ENCODE data around the gene RBM47. TPM values are rescaled to one million over a fixed set of nuclear protein-coding genes. Genes with fewer than 3 reads are reported as not detected.

The RBM47 gene
- total and polyA plus RNA-seq, 9 of the 15 experiments (the other 6 are each of a cell fraction or from before 2014, with no cell fraction given), result 1.4 to 6.4 (median 3.3) TPM

- Histone ChIP-seq H3K9me3 (replicated peaks; ENCODE audit: control insufficient read depth, insufficient read depth, low read depth, low read length) (no peaks in the 10 kb centered on the region), H3K9ac (ENCODE audit: insufficient read depth in 1 of 2, low read depth in 2 of 2, low read length in 2 of 2) (no peak overlapping the region), H3K4me1 (replicated peaks in 1 of 2; ENCODE audit: control insufficient read depth in 2 of 2, insufficient read depth in 2 of 2, low read length in 2 of 2) (peaks cover 0 to 7% of the 10 kb centered on the region in 2 experiments; a peak in 2 of 5 replicates), H3K79me2 (ENCODE audit: control insufficient read depth, insufficient read depth, low read length) (no peaks in the 10 kb centered on the region), H4K20me1 (replicated peaks; ENCODE audit: control insufficient read depth, insufficient read depth, low read length) (no peaks in the 10 kb centered on the region), H3K36me3 (ENCODE audit: control insufficient read depth, insufficient read depth, low read length) (0 out of 3 replicates have a peak, but pooled peaks cover 3% of the 10 kb centered on the region), H3K27ac (ENCODE audit: extremely low read depth, low read depth, low read length) (no peak overlapping the region), H2AFZ (ENCODE audit: low read depth, low read length) (no peak overlapping the region), H3K4me2 (ENCODE audit: insufficient read depth, low read length) (no peak overlapping the region), H3K27me3 (ENCODE audit: control insufficient read depth in 2 of 2, insufficient read depth in 2 of 2, low read length in 2 of 2) (no peaks in the 10 kb centered on the region), H3K4me3 (no peak overlapping the region), H3K9me1 (ENCODE audit: control insufficient read depth, insufficient read depth, low read length) (no peaks in the 10 kb centered on the region)
- POLR2A ChIA-PET, result no interaction called here
- BruUV-seq (replicated peaks), result no TSS peak
- WGBS (ENCODE audit: insufficient coverage, low coverage, missing lambda C conversion rate), result 50% methylated on average over 1 of the region's 1 CpG
- CTCF ChIA-PET (ENCODE audit: low intra/inter-chr PET ratio), result no interaction called here
- DNase-seq (ENCODE audit: extremely low read depth in 1 of 4, low spot score in 3 of 4) (no peak), FAIRE-seq (no peak), ATAC-seq (no peak)
- intact Hi-C loops (cut with micrococcal nuclease) (no loop called here), in situ Hi-C loops (cut with MboI) (no loop called here)
- TF ChIP-seq STAT5B (CRISPR knock-in tag; IDR thresholded peaks at IDR 0.05) (no peak), NR4A1 (CRISPR knock-in tag; IDR thresholded peaks at IDR 0.05) (no peak), NR4A1 (tag; IDR thresholded peaks at IDR 0.05) (no peak), ZNF184 (CRISPR knock-in tag; IDR thresholded peaks at IDR 0.05) (no peak), ZNF318 (IDR thresholded peaks at IDR 0.05; ENCODE audit: borderline replicate concordance in 1 of 2, low read depth in 1 of 2) (no peak), ZNF644 (tag; IDR thresholded peaks at IDR 0.05; ENCODE audit: low read depth) (no peak)
Measured at GRCh38 chr4:40441430-40441829, 188.2 kb downstream of the RBM47 start.
